A549 (cell line): ENCODE results near the gene OR1J1. TPM values are rescaled to one million over a fixed set of nuclear protein-coding genes. Genes with fewer than 3 reads are reported as not detected.

Experiments
- ATAC-seq, 2 experiments: fragments of 200-7000 bp in 1 of 2; fragments of >200 bp in 1 of 2; cut with Nextera tagmentation in 1 of 2; cut with Tn5 transposase in 1 of 2; 3 replicates each; pipeline versions ENCODE4 v1.8.0 to v1.9.1; 2018 to 2020; ENCODE audit warnings: mild to moderate bottlenecking in 1 of 2, moderate library complexity in 1 of 2
- CTCF ChIA-PET: fragments of 300-600 bp; sonication (Branson Sonifier 250); formaldehyde crosslinking; extraction: SDS; loops from one replicate; lab custom pipeline; 2021; ENCODE audit warnings: antibody characterized with exemption, inconsistent platforms; lab: Yijun Ruan, JAX
- POLR2A ChIA-PET: fragments of 350-600 bp; formaldehyde crosslinking; extraction: SDS; loops from one replicate; lab custom pipeline; 2021; ENCODE audit warnings: antibody characterized with exemption, inconsistent platforms; lab: Yijun Ruan, JAX
- DNase-seq, 2 experiments: peaks; one replicate each; pipeline versions ENCODE4 v3.0.0 to v3.0.0-alpha.2; 2011 to 2016; ENCODE audit warnings: low read depth in 1 of 2, low spot score in 1 of 2
- FAIRE-seq: peaks from 2 replicates; lab custom pipeline; 2011; peaks lifted over from hg19 to GRCh38; lab: Jason Lieb, UNC
- H3K27ac ChIP-seq, 2 experiments: fragments of >200 bp; sonication (Bioruptor Twin); formaldehyde crosslinking; 3 replicates each; pipeline ENCODE4 v1.5.1; 2016 to 2017
- H3K4me1 ChIP-seq: fragments of >200 bp; sonication (Bioruptor Twin); formaldehyde crosslinking; 3 replicates; pipeline ENCODE4 v1.6.1; 2016
- H3K4me2 ChIP-seq: fragments of >200 bp; sonication (Bioruptor Twin); formaldehyde crosslinking; 3 replicates; pipeline ENCODE4 v1.6.1; 2016
- H3K4me3 ChIP-seq: fragments of >200 bp; sonication (Bioruptor Twin); formaldehyde crosslinking; 3 replicates; pipeline ENCODE4 v1.5.1; 2016
- H3K9me3 ChIP-seq: fragments of >200 bp; sonication (Bioruptor Twin); formaldehyde crosslinking; 3 replicates; pipeline ENCODE4 v1.6.1; 2016
- CBX2 ChIP-seq: fragments of 200-600 bp; sonication (generic); IDR thresholded peaks from 2 replicates; pipeline ENCODE4 v1.6.1; 2016; ENCODE audit warnings: low read depth, mild to moderate bottlenecking, borderline replicate concordance
- CBX8 ChIP-seq: fragments of 200-600 bp; sonication (generic); IDR thresholded peaks from 2 replicates; pipeline ENCODE4 v1.6.1; 2016
- CEBPB ChIP-seq, 2 experiments: fragments of >200 bp in 1 of 2; sonication (Bioruptor Twin) in 1 of 2; formaldehyde crosslinking in 1 of 2; IDR thresholded peaks; 2 replicates each; pipeline ENCODE4 v1.6.1; 2012 to 2016
- EHMT2 ChIP-seq: fragments of 200-600 bp; sonication (generic); IDR thresholded peaks from 2 replicates; pipeline ENCODE4 v1.6.1; 2016; ENCODE audit warnings: antibody characterized with exemption, low read depth, mild to moderate bottlenecking, moderate library complexity
- EP300 ChIP-seq, 2 experiments: fragments of >200 bp; sonication (Bioruptor Twin); formaldehyde crosslinking; IDR thresholded peaks; 2 replicates in 1 of 2; 3 replicates in 1 of 2; pipeline ENCODE4 v1.6.1; 2016 to 2017
- GATA3 ChIP-seq: IDR thresholded peaks from 2 replicates; pipeline ENCODE4 v1.6.1; 2012; ENCODE audit warnings: borderline replicate concordance
- HDAC2 ChIP-seq: fragments of 200-600 bp; sonication (generic); IDR thresholded peaks from 2 replicates; pipeline ENCODE4 v1.6.1; 2016
- HEYL ChIP-seq: fragments of 250-450 bp; sonication (Bioruptor Pico); IDR thresholded peaks from 2 replicates; pipeline ENCODE4 v1.8.0; 2021; ENCODE audit warnings: mild to moderate bottlenecking, moderate library complexity
- HOXB13 ChIP-seq: fragments of 250-450 bp; sonication (Bioruptor Pico); IDR thresholded peaks from 2 replicates; pipeline ENCODE4 v1.5.0; 2020; ENCODE audit warnings: low read depth, mild to moderate bottlenecking, moderate library complexity
- JUN ChIP-seq, 2 experiments: fragments of >200 bp; sonication (Bioruptor Twin); formaldehyde crosslinking; IDR thresholded peaks; 2 replicates in 1 of 2; 3 replicates in 1 of 2; pipeline ENCODE4 v1.6.1; 2016 to 2017
- KDM5A ChIP-seq: fragments of 200-600 bp; sonication (generic); IDR thresholded peaks from 2 replicates; pipeline ENCODE4 v1.6.1; 2016; ENCODE audit warnings: antibody characterized with exemption, mild to moderate bottlenecking
- MAFK ChIP-seq: fragments of 450-650 bp; IDR thresholded peaks from 2 replicates; pipeline ENCODE4 v1.6.1; 2014; ENCODE audit not compliant: partially characterized antibody
- MYC ChIP-seq: IDR thresholded peaks from 2 replicates; pipeline ENCODE4 v1.6.1; 2012; ENCODE audit warnings: mild to moderate bottlenecking, inconsistent platforms, low read length, improper control_type of control experiment, borderline replicate concordance
- NPAS2 ChIP-seq: fragments of 250-450 bp; sonication (Bioruptor Pico); IDR thresholded peaks from 2 replicates; pipeline ENCODE4 v1.8.0; 2022; ENCODE audit warnings: mild to moderate bottlenecking, moderate library complexity, borderline replicate concordance
- NR3C1 ChIP-seq: fragments of >200 bp; sonication (Bioruptor Twin); formaldehyde crosslinking; IDR thresholded peaks from 3 replicates; pipeline ENCODE4 v1.6.1; 2017
- PHF8 ChIP-seq: fragments of 200-600 bp; sonication (generic); IDR thresholded peaks from 2 replicates; pipeline ENCODE4 v1.6.1; 2016; ENCODE audit warnings: low read depth, mild to moderate bottlenecking, antibody characterized with exemption, moderate library complexity, borderline replicate concordance
- POLR2A ChIP-seq: IDR thresholded peaks from 2 replicates; pipeline ENCODE4 v1.6.1; 2012; ENCODE audit warnings: mild to moderate bottlenecking, low read length
- RCOR1 ChIP-seq: fragments of 150-350 bp; IDR thresholded peaks from 2 replicates; pipeline ENCODE4 v1.6.1; 2014; ENCODE audit warnings: antibody characterized with exemption, low read length, low read depth
- TFCP2L1 ChIP-seq: fragments of 250-450 bp; sonication (Bioruptor Pico); IDR thresholded peaks from 2 replicates; pipeline ENCODE4 v1.5.0; 2021; ENCODE audit warnings: mild to moderate bottlenecking
- ZFP36 ChIP-seq: fragments of 450-650 bp; IDR thresholded peaks from 2 replicates; pipeline ENCODE4 v1.6.1; 2014; ENCODE audit warnings: borderline replicate concordance; ENCODE audit not compliant: partially characterized antibody
- ZNF302 ChIP-seq: fragments of 250-450 bp; sonication (Bioruptor Pico); IDR thresholded peaks from 2 replicates; pipeline ENCODE4 v1.9.0; 2021; ENCODE audit warnings: inconsistent platforms, mild to moderate bottlenecking, moderate library complexity
- WGBS: methylation state at CpG from one replicate; pipeline ENCODE4 v1.1.6; 2017; ENCODE audit errors: missing lambda C conversion rate; 5-methylcytosine and 5-hydroxymethylcytosine counted together
- polyA plus RNA-seq, 4 experiments: library from polyadenylated mRNA; depleted of rRNA in 3 of 4; stranded (reverse); fragments of >200 nt; fragmentation: RNase III in 1 of 4; extraction: RNeasy Plus Mini Kit Qiagen cat#74134 plus additional on column Dnase treatment in 1 of 4; gene quantifications; 2 replicates in 3 of 4; 3 replicates in 1 of 4; pipeline ENCODE4 v1.2.3, GENCODE V29; 2011 to 2017
- TF ChIP-seq, protein P1 (sequence below): fragments of >200 bp; sonication (Bioruptor Twin); formaldehyde crosslinking; IDR thresholded peaks from 2 replicates; pipeline ENCODE4 v1.6.1; 2016
- TF ChIP-seq, protein P2 (sequence below): fragments of 450-650 bp; IDR thresholded peaks from 2 replicates; pipeline ENCODE4 v1.6.1; 2014; ENCODE audit warnings: antibody characterized with exemption
- TF ChIP-seq, protein P3 (sequence below): fragments of 250-450 bp; sonication (Bioruptor Pico); IDR thresholded peaks from 2 replicates; pipeline ENCODE4 v1.5.0; 2020; ENCODE audit warnings: low read depth, mild to moderate bottlenecking, moderate library complexity
- TF ChIP-seq, protein P4 (sequence below): fragments of >200 bp; sonication (Bioruptor Twin); formaldehyde crosslinking; IDR thresholded peaks from 3 replicates; pipeline ENCODE4 v1.6.1; 2016
- TF ChIP-seq, protein P5 (sequence below): IDR thresholded peaks from 2 replicates; pipeline ENCODE4 v1.6.1; 2012

OR1J1 gene
- polyA plus RNA-seq, 2 of the 4 experiments (the other 2 are of a cell fraction) = not detected

DNA sequence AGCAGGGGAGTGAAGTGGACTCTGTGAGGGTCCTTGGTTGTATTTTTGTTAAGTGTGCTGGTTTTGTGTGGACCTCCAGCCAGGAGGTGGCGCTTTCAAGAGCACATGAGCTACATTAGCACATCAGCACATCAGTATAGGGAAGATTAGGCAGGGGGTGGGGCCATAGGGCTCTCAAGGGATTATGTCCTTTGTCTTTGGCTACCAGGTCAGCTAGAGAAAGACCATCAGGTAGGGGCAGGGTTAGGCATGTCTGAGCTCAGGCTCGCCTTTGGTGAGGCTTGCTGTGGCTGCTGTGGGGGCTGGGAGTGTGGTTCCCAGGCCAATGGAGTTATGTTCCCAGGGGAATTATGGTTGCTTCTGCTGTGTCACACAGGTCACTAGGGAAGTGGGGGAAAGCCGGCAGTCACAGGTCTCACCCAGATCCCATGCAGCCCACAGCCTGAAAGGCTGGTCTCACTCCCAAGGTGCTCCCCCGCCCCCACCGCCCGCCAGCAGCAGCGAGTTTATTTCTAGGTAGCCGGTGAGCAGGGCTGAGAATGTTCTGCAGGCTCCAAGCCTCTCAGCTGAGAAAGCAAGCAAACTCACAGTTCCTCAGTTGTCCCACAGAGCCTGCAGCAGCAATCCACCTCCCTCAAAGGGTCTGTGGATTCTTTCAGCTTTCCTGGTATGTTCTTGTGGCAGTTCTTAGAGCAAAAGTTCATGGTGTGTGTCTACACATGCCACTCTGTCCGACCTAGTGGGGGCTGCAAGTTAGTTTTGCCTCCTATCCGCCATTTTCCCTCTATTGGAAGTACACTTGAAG, 13.7 kb downstream of the OR1J1 start:
- H3K4me3 ChIP-seq = no peak overlapping the region; the same call in 1 of the 3 replicates
- 0 out of 3 replicates have a peak, but pooled peaks cover 9% of the 10 kb centered on the region for H3K4me1 ChIP-seq
- TF ChIP-seq, protein P1, sequence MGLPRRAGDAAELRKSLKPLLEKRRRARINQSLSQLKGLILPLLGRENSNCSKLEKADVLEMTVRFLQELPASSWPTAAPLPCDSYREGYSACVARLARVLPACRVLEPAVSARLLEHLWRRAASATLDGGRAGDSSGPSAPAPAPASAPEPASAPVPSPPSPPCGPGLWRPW = no peak
- TF ChIP-seq, protein P2, sequence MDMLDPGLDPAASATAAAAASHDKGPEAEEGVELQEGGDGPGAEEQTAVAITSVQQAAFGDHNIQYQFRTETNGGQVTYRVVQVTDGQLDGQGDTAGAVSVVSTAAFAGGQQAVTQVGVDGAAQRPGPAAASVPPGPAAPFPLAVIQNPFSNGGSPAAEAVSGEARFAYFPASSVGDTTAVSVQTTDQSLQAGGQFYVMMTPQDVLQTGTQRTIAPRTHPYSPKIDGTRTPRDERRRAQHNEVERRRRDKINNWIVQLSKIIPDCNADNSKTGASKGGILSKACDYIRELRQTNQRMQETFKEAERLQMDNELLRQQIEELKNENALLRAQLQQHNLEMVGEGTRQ = no peak
- TF ChIP-seq MYC (no peak), CBX2 (no peak), KDM5A (no peak), NR3C1 (no peak), RCOR1 (no peak), TFCP2L1 (CRISPR knock-in tag) (no peak), MAFK (no peak), CEBPB (IDR thresholded peaks at IDR 0.05) (no peak), ZNF302 (no peak), EP300 (IDR thresholded peaks at IDR 0.05) (no peak), HEYL (CRISPR knock-in tag) (no peak), NPAS2 (no peak), HOXB13 (CRISPR knock-in tag) (no peak), POLR2A (no peak), PHF8 (no peak)
- TF ChIP-seq, protein P3, sequence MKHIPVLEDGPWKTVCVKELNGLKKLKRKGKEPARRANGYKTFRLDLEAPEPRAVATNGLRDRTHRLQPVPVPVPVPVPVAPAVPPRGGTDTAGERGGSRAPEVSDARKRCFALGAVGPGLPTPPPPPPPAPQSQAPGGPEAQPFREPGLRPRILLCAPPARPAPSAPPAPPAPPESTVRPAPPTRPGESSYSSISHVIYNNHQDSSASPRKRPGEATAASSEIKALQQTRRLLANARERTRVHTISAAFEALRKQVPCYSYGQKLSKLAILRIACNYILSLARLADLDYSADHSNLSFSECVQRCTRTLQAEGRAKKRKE (CRISPR knock-in tag) = no peak
- TF ChIP-seq, protein P4, sequence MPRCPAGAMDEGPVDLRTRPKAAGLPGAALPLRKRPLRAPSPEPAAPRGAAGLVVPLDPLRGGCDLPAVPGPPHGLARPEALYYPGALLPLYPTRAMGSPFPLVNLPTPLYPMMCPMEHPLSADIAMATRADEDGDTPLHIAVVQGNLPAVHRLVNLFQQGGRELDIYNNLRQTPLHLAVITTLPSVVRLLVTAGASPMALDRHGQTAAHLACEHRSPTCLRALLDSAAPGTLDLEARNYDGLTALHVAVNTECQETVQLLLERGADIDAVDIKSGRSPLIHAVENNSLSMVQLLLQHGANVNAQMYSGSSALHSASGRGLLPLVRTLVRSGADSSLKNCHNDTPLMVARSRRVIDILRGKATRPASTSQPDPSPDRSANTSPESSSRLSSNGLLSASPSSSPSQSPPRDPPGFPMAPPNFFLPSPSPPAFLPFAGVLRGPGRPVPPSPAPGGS = no peak
- TF ChIP-seq, protein P5, sequence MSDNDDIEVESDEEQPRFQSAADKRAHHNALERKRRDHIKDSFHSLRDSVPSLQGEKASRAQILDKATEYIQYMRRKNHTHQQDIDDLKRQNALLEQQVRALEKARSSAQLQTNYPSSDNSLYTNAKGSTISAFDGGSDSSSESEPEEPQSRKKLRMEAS = no peak
- ATAC-seq (peak in 1 of 2 experiments; percentile 68; a peak in 3 of 6 replicates), DNase-seq (peak in 1 of 2 experiments; percentile 24), FAIRE-seq (no peak)
- WGBS = 92% methylated on average over 10 of the region's 10 CpGs
- POLR2A ChIA-PET = no interaction called here
- no peaks in the 10 kb centered on the region for H3K9me3 ChIP-seq
- no peak overlapping the region for H3K27ac ChIP-seq
- CTCF ChIA-PET = interaction anchor here (0.6 to 5.4 kb wide), 24 partner anchors 8 to 488 kb away, joined by 3 to 108 read pairs (median 4); partner anchors contain the start of genes MORN5 and NDUFA8
- peak overlapping the region; percentile 78 for H3K4me2 ChIP-seq

DNA sequence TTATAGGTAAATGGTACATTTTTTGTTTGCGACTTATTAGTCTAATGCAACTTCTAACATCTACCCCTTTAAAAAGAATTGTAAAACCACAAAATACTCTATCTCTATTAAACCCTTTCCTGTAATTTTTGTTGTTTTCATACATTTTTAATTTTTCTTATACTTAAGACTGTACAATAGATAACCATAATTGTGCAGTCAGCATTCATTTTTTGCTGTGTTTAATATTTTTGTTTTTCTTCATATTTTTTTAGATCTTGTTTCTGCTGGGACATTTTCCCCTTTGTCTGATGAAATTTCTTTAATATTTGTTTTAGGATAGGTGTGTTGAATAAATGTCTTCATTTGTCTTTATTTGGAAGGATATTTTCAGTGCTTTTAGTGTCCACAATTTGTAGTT, 19.9 kb downstream of the OR1J1 start:
- TF ChIP-seq MAFK (peak; percentile 7), ZNF302 (no peak)
- FAIRE-seq = no peak
- 97% methylated on average over 1 of the region's 1 CpG for WGBS

DNA sequence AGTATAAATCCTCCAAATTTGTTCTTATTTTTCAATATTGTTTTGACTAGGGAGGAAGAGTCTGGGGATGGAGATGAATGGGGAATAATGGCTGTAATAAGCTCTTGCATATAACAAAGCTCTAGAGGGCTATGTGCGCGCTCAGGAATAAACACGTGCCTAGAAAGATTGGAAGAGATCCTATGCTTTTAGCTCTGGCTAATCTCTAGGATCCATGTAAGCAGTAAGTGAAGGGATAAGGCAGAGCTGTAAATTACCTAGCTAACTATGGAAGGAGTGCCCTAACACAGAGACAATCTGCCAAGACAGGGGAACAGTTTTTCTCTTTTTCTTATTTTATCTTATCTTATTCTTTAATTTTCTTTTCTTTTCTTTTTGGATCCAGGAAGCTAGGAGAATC, 21.6 kb downstream of the OR1J1 start:
- TF ChIP-seq MYC = no peak
- TF ChIP-seq CBX8 = no peak
- TF ChIP-seq JUN (IDR thresholded peaks at IDR 0.05) = no peak
- TF ChIP-seq EHMT2 = no peak
- TF ChIP-seq CBX2 = no peak
- no peak for TF ChIP-seq ZFP36
- TF ChIP-seq, protein P4 = no peak
- no peak for TF ChIP-seq HDAC2
- TF ChIP-seq, protein P5 = no peak
- TF ChIP-seq, protein P3 (CRISPR knock-in tag) = no peak
- TF ChIP-seq GATA3 = no peak
- POLR2A ChIA-PET = no interaction called here
- Histone ChIP-seq H3K9me3 (no peaks in the 10 kb centered on the region), H3K4me2 (no peak overlapping the region), H3K27ac (no peak overlapping the region), H3K4me3 (no peak overlapping the region), H3K4me1 (no peaks in the 10 kb centered on the region)
- no peak for FAIRE-seq
- 92% methylated on average over 3 of the region's 3 CpGs for WGBS
- ATAC-seq = no peak
- no peak for DNase-seq
- CTCF ChIA-PET = interaction anchor here (0.7 to 2.2 kb wide), 9 partner anchors 8 to 1860 kb away, joined by 3 to 9 read pairs (median 4); no protein-coding TSS in a partner anchor

More for the DNA sequence above, 19.9 kb downstream of the OR1J1 start:
- Histone ChIP-seq H3K27ac (no peak overlapping the region), H3K9me3 (no peaks in the 10 kb centered on the region), H3K4me3 (no peak overlapping the region), H3K4me2 (no peak overlapping the region), H3K4me1 (no peaks in the 10 kb centered on the region)
- ChIA-PET POLR2A (no interaction called here), CTCF (no interaction called here)
- no peak for DNase-seq
- no peak for ATAC-seq
